HepG2 (cell line): ENCODE measurements around the gene INTS4. TPM values are rescaled to one million over a fixed set of nuclear protein-coding genes. Genes with fewer than 3 reads are reported as not detected.
"Not testable (repeated sequence)": the region's sequence is repeated elsewhere in the genome, so short reads cannot be mapped to it uniquely, and the experiment has no call there.

Experiments
- ATAC-seq: fragments of 200-7000 bp; cut with Tn5 transposase; 3 replicates; pipeline ENCODE4 v1.9.1; 2020; ENCODE audit warnings: mild to moderate bottlenecking, moderate library complexity
- BruUV-seq: library from RNA; stranded (reverse); fragments of 400-500 nt; replicated peaks from 2 replicates; lab custom pipeline; 2021; lab: Mats Ljungman, UMichigan
- CTCF ChIA-PET: fragments of 300-600 bp; formaldehyde crosslinking; extraction: SDS; loops from one replicate; lab custom pipeline; 2021; ENCODE audit warnings: low total read pairs, inconsistent platforms, low intra/inter-chr PET ratio; lab: Yijun Ruan, JAX
- POLR2A ChIA-PET: fragments of 350-600 bp; sonication (Branson Sonifier 250); formaldehyde crosslinking; loops from one replicate; lab custom pipeline; 2020; ENCODE audit warnings: antibody characterized with exemption, inconsistent platforms; lab: Yijun Ruan, JAX
- DNase-seq: peaks from one replicate; pipeline ENCODE4 v3.0.0-alpha.2; 2015; ENCODE audit warnings: low spot score
- FAIRE-seq: peaks from 3 replicates; lab custom pipeline; 2011; peaks lifted over from hg19 to GRCh38; lab: Jason Lieb, UNC
- H2AFZ ChIP-seq: one replicate; pipeline ENCODE4 v1.6.1; 2011; ENCODE audit warnings: low read length, inconsistent platforms
- H3K27ac ChIP-seq: fragments of 300-600 bp; 3 replicates; pipeline ENCODE4 v1.8.0; 2011; ENCODE audit warnings: mixed run types, mild to moderate bottlenecking, mixed read lengths, low read length, inconsistent platforms; ENCODE audit not compliant: insufficient read depth; ENCODE audit errors: extremely low read length
- H3K27me3 ChIP-seq, 2 experiments: fragments of 200-600 bp in 1 of 2; 2 replicates in 1 of 2; 3 replicates in 1 of 2; pipeline versions ENCODE4 v1.6.0 to v1.8.0; 2011; ENCODE audit warnings: low read length in 2 of 2, mild to moderate bottlenecking in 2 of 2, moderate library complexity in 2 of 2, inconsistent platforms in 1 of 2; ENCODE audit not compliant: insufficient read depth in 2 of 2, control insufficient read depth in 1 of 2
- H3K36me3 ChIP-seq, 2 experiments: fragments of 200-600 bp in 1 of 2; replicated peaks in 1 of 2; 2 replicates in 1 of 2; 3 replicates in 1 of 2; pipeline versions ENCODE4 v1.5.1 to v1.8.0; 2011; ENCODE audit warnings: low read length in 2 of 2, inconsistent platforms in 1 of 2; ENCODE audit not compliant: insufficient read depth in 2 of 2, control insufficient read depth in 1 of 2
- H3K4me1 ChIP-seq: 2 replicates; pipeline ENCODE4 v1.5.1; 2012; ENCODE audit warnings: low read length, inconsistent platforms; ENCODE audit not compliant: insufficient read depth
- H3K4me2 ChIP-seq: 2 replicates; pipeline ENCODE4 v1.6.0; 2011; ENCODE audit warnings: low read depth, low read length, inconsistent platforms
- H3K4me3 ChIP-seq, 3 experiments: fragments of 200-600 bp in 1 of 3; sonication (generic), shearing (Covaris generic) in 1 of 3; replicated peaks in 1 of 3; 2 replicates each; pipeline ENCODE4 v1.5.1; 2011 to 2016; ENCODE audit warnings: low read length in 3 of 3, inconsistent platforms in 2 of 3, low read depth in 2 of 3, mild to moderate bottlenecking in 2 of 3, control low read depth in 1 of 3, mixed read lengths in 1 of 3; ENCODE audit not compliant: insufficient read depth in 1 of 3
- H3K79me2 ChIP-seq: one replicate; pipeline ENCODE4 v1.6.1; 2011; ENCODE audit warnings: low read length, inconsistent platforms; ENCODE audit not compliant: insufficient read depth
- H3K9ac ChIP-seq: 2 replicates; pipeline ENCODE4 v1.6.0; 2011; ENCODE audit warnings: mild to moderate bottlenecking, low read depth, low read length, inconsistent platforms; ENCODE audit not compliant: insufficient read depth
- H3K9me3 ChIP-seq: 2 replicates; pipeline ENCODE4 v1.5.1; 2012; ENCODE audit warnings: mild to moderate bottlenecking, low read length
- H4K20me1 ChIP-seq: 2 replicates; pipeline ENCODE4 v1.6.0; 2011; ENCODE audit warnings: inconsistent platforms, mild to moderate bottlenecking, low read length, moderate library complexity; ENCODE audit not compliant: insufficient read depth
- DPF2 ChIP-seq: sonication (generic); formaldehyde crosslinking; IDR thresholded peaks from 2 replicates; pipeline ENCODE4 v1.4.0; 2020; ENCODE audit warnings: mild to moderate bottlenecking, low read depth, missing genetic modification reagents, borderline replicate concordance
- JUN ChIP-seq: sonication (generic); formaldehyde crosslinking; IDR thresholded peaks from 2 replicates; pipeline ENCODE4 v1.4.0; 2020; ENCODE audit warnings: mild to moderate bottlenecking, missing genetic modification reagents
- KLF16 ChIP-seq, 2 experiments: sonication (generic) in 1 of 2; formaldehyde crosslinking in 1 of 2; IDR thresholded peaks; 2 replicates each; pipeline versions ENCODE4 v1.6.1 to v1.8.0; 2016 to 2023; ENCODE audit warnings: missing genetic modification reagents in 2 of 2, missing compliant biosample characterization in 1 of 2
- MAFF ChIP-seq: IDR thresholded peaks from 2 replicates; pipeline ENCODE4 v1.6.1; 2011; ENCODE audit warnings: low read depth, low read length, improper control_type of control experiment
- MIER3 ChIP-seq: IDR thresholded peaks from 2 replicates; pipeline ENCODE4 v1.6.1; 2016; ENCODE audit warnings: missing compliant biosample characterization, borderline replicate concordance
- NCOA2 ChIP-seq: sonication (generic); formaldehyde crosslinking; IDR thresholded peaks from 2 replicates; pipeline ENCODE4 v1.8.0; 2022; ENCODE audit warnings: inconsistent platforms
- NR2F6 ChIP-seq, 2 experiments: IDR thresholded peaks; 2 replicates each; pipeline ENCODE4 v1.6.1; 2016; ENCODE audit warnings: antibody characterized with exemption in 1 of 2, mild to moderate bottlenecking in 1 of 2
- ZNF362 ChIP-seq: sonication (generic); formaldehyde crosslinking; IDR thresholded peaks from 2 replicates; pipeline ENCODE4 v1.4.0; 2020; ENCODE audit warnings: missing genetic modification reagents, mild to moderate bottlenecking, borderline replicate concordance
- ZNF644 ChIP-seq: IDR thresholded peaks from 2 replicates; pipeline ENCODE4 v1.6.1; 2016; ENCODE audit warnings: low read depth
- ZNF7 ChIP-seq: IDR thresholded peaks from 2 replicates; pipeline ENCODE4 v1.6.1; 2016; ENCODE audit warnings: missing biosample characterization, missing genetic modification reagents
- WGBS: methylation state at CpG from one replicate; pipeline ENCODE4 v1.1.6; 2017; ENCODE audit warnings: low lambda C conversion rate; 5-methylcytosine and 5-hydroxymethylcytosine counted together
- in situ Hi-C: cut with HindIII; loops from 2 replicates; pipeline ENCODE4 v1.10.0; 2017; ENCODE audit warnings: low pct_unique_long_range_greater_than_20kb; ENCODE audit not compliant: extremely low pct_ligation_motif_present
- intact Hi-C: fragments of 100-400 bp; cut with micrococcal nuclease; formaldehyde crosslinking; loops from one replicate; pipeline ENCODE4 v1.10.0; 2022; ENCODE audit not compliant: unreplicated experiment
- polyA plus RNA-seq, 8 experiments: library from polyadenylated mRNA; depleted of rRNA in 3 of 8; stranded (reverse) in 7 of 8; unstranded in 1 of 8; fragments of >200 nt; fragmentation: Illumina TruSeq in 4 of 8; extraction: Trizol in 4 of 8; gene quantifications; 2 replicates each; pipeline versions ENCODE4 v1.2.1 to v1.2.3, GENCODE V29; 2011 to 2016; ENCODE audit warnings: low read depth in 4 of 8, missing spikeins in 1 of 8, mixed read lengths in 1 of 8; ENCODE audit not compliant: insufficient read depth in 1 of 8
- total RNA-seq, 5 experiments: library from RNA; depleted of rRNA; stranded (reverse); fragments of >200 nt; fragmentation: Illumina TruSeq; extraction: Trizol; gene quantifications; 2 replicates each; pipeline ENCODE4 v1.2.3, GENCODE V29; 2016; ENCODE audit warnings: low read depth in 1 of 5
- TF ChIP-seq, protein P1 (sequence below): IDR thresholded peaks from 2 replicates; pipeline ENCODE4 v1.4.0; 2020; ENCODE audit warnings: mild to moderate bottlenecking, missing genetic modification reagents

The INTS4 gene
- total and polyA plus RNA-seq, 2 of the 13 experiments (the other 11 are each of a cell fraction or from before 2014, with no cell fraction given): 37.3 to 44.8 TPM

DNA sequence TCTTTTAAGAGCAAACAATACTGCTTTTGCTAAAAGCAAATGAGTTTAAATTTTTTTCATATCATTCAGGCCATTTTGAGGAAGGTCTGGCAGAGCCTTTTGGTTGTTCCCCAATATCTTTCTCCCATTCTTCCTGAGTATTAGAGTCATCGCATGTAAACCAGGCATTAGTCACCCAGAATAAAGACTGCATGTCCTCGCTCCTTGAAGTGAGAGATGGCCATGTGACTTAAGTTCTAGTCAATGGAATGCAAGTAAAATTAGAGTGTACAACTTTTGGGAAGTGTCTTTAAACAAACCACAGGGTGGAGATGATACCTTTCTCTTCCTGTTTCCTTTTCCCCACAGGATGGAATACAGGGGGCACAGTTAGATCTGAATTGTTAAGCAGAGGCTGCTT is 76.8 kb downstream of the INTS4 start:
- FAIRE-seq, H3K27ac ChIP-seq, H4K20me1 ChIP-seq, H3K9ac ChIP-seq, H3K9me3 ChIP-seq, H3K36me3 ChIP-seq, BruUV-seq, ATAC-seq, H3K27me3 ChIP-seq, H3K79me2 ChIP-seq, POLR2A ChIA-PET, DNase-seq, H3K4me3 ChIP-seq, intact Hi-C loops, H3K4me2 ChIP-seq, H2AFZ ChIP-seq, in situ Hi-C loops, CTCF ChIA-PET: not testable (repeated sequence)
- H3K4me1 ChIP-seq: peaks cover 31% of the 10 kb centered on the region
- WGBS: 100% methylated on average over 1 of the region's 2 CpGs

DNA sequence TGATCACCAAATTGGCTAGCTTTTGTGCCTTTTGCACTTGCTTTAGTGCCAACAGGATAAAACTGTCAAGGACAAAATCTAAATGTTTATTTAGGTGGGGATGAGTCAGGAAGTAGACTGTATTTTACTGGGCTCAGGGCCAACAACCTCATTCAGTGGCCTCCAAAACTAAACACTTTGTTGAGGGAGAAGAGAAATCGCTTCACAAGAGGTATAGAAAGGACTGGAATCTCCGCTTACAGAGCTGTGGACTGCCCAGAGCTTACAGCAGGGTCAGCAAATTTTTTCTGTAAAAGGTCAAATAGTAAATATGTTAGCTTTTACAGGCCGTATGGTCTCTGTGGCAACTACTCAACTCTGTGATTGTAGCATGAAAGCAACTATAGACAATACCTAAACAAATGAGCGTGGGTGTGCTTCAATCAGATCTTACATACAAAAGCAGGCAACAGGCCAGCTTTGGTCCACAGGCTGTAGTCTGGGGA is 80.1 kb downstream of the INTS4 start:
- H4K20me1 ChIP-seq, POLR2A ChIA-PET, H3K9me3 ChIP-seq, FAIRE-seq, CTCF ChIA-PET, in situ Hi-C loops, BruUV-seq, H3K36me3 ChIP-seq, H3K79me2 ChIP-seq, H2AFZ ChIP-seq, H3K27me3 ChIP-seq: not testable (repeated sequence)
- peak overlapping the region; percentile 49; the same call in 1 of the 2 replicates for H3K9ac ChIP-seq
- H3K4me3 ChIP-seq: peak overlapping the region in 1 of 3 experiments; percentile 4; a peak in 1 of 6 replicates
- H3K27ac ChIP-seq: peak overlapping the region; percentile 80
- ATAC-seq (peak; percentile 96), DNase-seq (peak; percentile 95)
- 2% methylated on average over 4 of the region's 4 CpGs for WGBS
- H3K4me2 ChIP-seq: peak overlapping the region; percentile 51
- intact Hi-C loops: loop anchor here (5.0 kb wide), 1 partner anchor 133 kb away; no protein-coding TSS in a partner anchor
- peaks cover 37% of the 10 kb centered on the region for H3K4me1 ChIP-seq
- TF ChIP-seq MAFF: peak; percentile 95
- peak; percentile 65 for TF ChIP-seq NCOA2
- TF ChIP-seq JUN (CRISPR knock-in tag): 0 out of 2 replicates have a peak, but pooled peaks have one; percentile 27
- peak; percentile 65 for TF ChIP-seq NR2F6 (IDR thresholded peaks at IDR 0.05)
- TF ChIP-seq NR2F6 (CRISPR knock-in tag; IDR thresholded peaks at IDR 0.05): peak; percentile 70; the same call in 1 of the 2 replicates
- TF ChIP-seq, protein P1, sequence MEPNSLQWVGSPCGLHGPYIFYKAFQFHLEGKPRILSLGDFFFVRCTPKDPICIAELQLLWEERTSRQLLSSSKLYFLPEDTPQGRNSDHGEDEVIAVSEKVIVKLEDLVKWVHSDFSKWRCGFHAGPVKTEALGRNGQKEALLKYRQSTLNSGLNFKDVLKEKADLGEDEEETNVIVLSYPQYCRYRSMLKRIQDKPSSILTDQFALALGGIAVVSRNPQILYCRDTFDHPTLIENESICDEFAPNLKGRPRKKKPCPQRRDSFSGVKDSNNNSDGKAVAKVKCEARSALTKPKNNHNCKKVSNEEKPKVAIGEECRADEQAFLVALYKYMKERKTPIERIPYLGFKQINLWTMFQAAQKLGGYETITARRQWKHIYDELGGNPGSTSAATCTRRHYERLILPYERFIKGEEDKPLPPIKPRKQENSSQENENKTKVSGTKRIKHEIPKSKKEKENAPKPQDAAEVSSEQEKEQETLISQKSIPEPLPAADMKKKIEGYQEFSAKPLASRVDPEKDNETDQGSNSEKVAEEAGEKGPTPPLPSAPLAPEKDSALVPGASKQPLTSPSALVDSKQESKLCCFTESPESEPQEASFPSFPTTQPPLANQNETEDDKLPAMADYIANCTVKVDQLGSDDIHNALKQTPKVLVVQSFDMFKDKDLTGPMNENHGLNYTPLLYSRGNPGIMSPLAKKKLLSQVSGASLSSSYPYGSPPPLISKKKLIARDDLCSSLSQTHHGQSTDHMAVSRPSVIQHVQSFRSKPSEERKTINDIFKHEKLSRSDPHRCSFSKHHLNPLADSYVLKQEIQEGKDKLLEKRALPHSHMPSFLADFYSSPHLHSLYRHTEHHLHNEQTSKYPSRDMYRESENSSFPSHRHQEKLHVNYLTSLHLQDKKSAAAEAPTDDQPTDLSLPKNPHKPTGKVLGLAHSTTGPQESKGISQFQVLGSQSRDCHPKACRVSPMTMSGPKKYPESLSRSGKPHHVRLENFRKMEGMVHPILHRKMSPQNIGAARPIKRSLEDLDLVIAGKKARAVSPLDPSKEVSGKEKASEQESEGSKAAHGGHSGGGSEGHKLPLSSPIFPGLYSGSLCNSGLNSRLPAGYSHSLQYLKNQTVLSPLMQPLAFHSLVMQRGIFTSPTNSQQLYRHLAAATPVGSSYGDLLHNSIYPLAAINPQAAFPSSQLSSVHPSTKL (CRISPR knock-in tag): peak; percentile 68
- TF ChIP-seq DPF2: peak; percentile 64; the same call in 1 of the 2 replicates
- TF ChIP-seq ZNF7 (CRISPR knock-in tag): 0 out of 2 replicates have a peak, but pooled peaks have one; percentile 60
- peak in 1 of 2 experiments; percentile 38; a peak in 1 of 4 replicates for TF ChIP-seq KLF16 (CRISPR knock-in tag; IDR thresholded peaks at IDR 0.05)
- peak; percentile 50; the same call in 1 of the 2 replicates for TF ChIP-seq ZNF362
- TF ChIP-seq MIER3 (CRISPR knock-in tag): 0 out of 2 replicates have a peak, but pooled peaks have one; percentile 38
- TF ChIP-seq ZNF644 (CRISPR knock-in tag): 0 out of 2 replicates have a peak, but pooled peaks have one; percentile 16
